ENCODE data around the gene PDE4D.
"Not testable (repeated sequence)": the region's sequence is repeated elsewhere in the genome, so short reads cannot be mapped to it uniquely, and the experiment has no call there.

PDE4D gene

DNA sequence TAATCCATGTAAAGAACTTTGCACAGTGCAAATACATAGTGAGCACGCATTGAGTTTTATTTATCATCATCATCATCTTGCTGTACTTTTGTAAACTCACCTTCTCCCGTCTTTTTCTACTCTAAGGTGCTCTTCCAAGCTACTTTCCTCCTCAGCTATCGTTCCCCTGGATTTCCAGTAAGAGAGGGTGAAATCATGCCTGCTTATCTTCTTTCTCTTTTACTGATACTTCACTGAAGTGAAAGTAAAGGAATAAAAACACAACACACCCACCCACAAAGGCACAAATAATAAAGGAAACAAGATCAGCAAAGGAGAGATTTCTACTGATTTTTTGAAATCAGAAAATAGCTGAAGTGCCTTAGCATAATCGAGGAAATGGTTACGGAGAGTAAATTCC, 800.8 kb downstream of the PDE4D start:
- DNase-seq, result no peak

DNA sequence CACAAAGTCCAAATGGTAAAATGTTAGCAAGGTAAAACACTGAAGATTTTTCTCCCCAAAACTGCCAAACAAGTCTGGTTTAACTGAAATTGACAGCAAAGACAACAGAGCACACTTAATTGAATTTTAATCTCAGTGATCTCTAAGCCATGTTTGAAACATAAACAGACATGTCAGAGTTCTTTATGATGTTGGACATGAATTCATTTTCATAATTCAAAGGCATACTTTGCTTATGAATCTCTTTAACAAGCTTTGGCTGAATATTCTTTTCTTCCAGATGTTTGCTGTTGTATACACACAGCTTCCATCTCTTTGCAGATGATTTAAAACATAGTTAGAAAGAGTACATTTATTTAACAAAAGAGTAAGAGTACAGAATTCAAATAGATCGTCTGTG, 801.6 kb downstream of the PDE4D start:
- no peak for DNase-seq

DNA sequence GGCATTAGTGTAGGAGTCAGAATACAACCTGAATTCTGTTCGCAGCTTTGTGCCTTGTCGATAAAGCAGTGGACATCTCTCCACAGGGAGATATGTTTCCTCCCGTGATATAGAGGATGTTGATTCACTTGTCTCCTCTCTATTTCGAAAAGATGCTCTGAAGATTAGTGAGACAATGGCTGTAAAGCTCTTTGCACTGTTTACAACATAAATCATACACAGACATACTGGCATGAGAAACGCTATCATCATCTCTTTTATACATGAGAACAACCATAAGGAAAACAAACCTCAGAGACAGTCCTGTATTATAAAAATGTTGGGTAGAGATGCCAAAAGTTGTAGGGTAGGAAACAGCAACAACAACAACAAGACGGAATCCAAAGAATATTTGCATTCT, 803.2 kb downstream of the PDE4D start:
- no peak for DNase-seq

DNA sequence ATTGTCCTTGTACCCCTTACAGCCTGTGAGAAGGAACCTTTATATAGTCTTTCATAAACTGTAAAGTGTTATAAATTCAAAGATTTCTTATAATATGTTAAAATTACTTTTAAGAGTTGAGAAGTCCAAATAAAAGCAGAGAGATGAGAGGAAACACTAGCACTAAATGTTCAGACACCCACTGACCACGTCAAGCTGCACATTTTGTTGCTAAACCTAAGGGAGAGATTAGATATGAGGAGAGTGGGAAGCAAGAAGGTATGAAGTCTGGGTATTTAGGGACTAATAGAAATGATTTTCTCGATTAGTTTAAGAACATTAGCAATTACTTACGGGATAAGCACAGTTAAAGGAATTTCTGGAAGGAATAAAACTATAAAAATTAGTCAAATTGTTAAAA, 803.8 kb downstream of the PDE4D start:
- no peak for DNase-seq

DNA sequence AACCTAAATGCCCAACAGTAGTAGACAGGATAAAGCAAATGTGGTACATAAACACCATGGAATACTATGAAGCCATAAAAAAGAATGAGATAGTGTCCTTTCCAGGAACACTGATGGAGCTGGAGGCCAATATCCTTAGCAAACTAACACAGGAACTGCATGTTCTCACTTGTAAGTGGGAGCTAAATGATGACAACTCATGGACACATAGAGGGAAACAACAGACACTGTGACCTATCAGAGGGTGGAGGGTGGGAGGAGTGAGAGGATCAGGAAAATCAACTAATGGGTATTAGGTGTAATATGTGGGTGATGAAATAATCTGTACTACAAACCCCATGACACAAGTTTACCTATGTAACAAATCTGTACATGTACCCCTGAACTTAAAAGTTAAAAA, 805.0 kb downstream of the PDE4D start:
- no peak for DNase-seq

DNA sequence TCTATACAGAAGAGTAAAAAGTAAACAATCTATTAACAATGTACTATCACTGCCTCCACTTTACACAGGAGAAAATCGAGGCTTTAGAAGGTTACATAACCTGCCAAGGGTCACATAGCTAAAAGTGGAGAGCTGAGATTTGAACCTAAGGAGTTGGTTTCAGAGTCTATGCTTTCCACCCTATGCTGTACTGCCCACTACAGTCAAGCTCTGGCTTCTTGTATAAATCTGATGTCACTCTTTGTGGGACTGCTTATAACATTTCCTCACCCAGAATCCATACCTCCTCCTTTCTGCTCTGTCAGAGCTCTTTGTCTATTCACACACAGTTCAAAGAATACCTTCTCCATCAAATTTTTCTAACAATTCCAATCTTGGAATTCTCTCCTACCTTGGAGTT, 807.5 kb downstream of the PDE4D start:
- DNase-seq, result no peak

DNA sequence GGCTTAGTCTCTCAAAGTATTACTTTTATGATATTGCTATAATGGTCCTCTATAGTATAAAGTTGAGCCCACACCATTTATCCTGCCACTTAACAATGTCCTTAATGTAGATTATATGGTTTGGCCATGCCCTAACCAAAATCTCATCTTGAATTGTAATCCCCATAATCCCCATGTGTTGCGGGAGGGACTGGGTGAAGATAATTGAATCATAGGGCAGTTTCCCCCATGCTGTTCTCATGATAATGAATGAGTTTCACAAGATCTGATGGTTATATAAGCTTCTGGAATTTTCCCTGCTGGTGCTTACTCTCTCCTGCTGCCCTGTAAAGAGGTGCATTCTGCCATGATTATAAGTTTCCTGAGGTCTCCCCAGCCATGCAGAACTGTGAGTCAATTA, 811.8 kb downstream of the PDE4D start:
- DNase-seq, result no peak

DNA sequence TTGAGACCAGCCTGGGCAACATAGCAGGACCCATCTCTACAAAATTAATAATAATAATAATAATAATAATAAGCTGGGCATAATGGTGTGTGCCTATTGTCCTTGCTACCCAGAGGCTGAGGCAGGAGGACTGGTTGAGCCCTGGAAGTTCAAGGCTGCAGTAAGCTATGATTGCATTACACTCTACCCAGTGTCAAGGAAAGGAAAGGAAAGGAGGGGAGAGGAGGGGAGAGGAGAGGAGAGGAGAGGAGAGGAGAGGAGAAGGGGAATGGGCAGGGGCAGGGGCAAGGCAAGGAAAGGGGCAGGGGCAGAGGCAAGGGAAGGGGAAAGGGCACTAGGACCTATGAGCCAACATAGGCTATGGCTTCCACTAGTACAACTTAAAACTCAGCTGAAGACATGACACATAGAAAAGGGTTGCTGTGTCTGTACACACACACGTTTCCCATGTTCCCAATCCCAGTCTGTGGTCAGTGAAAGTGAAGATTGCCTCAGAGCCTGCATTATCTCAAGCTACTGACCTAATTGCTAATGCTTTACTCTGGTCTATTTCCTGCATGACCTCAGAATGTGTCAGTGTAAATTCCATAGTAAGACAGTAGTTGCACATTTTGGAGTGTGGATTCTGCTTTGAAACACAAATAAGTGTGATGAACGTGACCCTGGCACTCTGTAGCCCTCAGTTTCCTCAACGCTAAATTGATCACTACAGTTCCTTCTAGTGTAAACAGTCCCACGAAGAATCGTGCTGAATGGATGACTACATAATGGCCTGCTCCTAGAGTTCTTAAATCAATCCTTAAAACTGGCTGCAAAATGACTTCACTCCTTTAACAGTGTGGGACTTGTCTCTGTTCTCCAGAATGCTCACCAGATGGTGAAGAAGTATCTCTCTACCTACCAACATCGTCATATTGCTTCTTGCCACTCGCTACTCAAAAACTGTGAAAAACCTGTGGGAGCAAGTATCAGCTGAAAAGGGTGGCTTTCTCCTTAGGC, 813.6 kb downstream of the PDE4D start:
- DNase-seq, result no peak

DNA sequence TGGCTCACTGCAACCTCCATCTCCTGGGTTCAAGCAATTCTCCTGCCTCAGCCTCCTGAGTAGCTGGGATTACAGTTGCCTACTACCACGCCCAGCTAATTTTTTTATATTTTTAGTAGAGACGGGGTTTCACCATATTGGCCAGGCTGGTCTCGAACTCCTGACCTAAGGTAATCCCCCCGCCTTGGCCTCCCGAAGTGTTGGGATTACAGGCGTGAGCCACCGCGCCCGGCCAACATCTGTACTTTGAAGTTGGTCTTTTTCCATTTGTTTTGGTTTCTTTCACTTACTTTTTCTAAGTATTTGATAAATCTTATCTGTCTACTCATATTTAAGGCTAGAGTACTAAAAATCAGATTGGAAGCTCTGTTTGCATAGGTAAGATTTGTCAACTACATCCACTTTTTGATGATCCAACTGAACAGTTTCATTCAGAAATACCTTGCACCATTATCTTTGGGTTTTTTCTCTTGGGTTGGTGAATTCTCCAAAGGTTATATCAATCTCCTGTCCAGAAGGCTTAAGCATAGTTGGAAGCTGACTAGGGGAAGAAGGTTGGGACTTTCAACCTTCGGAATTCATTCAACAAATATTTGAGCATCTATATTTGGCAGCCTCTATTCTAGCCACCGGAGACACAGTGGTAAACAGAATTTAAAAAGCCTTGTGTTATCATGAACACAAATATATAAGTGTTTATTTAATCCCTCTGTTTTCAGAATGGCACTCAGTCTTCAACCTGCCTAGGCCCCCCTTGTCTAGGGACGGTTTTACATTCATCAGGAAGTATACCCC, 821.6 kb downstream of the PDE4D start:
- DNase-seq, result no peak

DNA sequence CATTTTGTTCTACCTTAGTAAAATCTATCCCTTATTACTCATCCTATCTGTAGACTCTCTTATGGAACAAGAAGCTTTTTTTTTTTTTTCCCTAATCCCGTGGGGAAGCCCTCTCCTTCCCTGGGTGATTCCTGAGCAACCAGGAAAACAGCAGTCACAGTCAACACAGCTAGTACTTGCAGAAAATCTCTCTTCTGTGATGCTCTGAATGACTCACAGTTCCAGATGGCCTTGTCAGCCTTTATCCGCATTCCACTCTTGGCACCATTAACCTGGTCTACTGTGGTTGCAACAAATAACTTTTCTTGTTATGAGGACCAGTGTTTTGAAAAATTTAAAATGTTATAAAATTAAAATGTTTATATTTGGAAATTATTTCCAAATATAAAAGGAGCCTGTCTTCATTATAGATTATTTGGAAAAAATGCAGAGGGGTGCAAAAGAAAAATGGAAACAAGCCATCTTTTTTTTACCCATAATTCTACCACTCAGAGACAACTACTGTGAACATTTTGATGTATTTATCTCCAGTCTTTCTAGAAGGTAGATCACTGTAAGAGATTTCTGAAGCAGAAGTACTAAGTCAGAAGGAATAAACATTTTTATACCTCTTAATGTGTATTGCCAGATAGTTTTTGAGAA, 824.0 kb downstream of the PDE4D start:
- no peak for DNase-seq

DNA sequence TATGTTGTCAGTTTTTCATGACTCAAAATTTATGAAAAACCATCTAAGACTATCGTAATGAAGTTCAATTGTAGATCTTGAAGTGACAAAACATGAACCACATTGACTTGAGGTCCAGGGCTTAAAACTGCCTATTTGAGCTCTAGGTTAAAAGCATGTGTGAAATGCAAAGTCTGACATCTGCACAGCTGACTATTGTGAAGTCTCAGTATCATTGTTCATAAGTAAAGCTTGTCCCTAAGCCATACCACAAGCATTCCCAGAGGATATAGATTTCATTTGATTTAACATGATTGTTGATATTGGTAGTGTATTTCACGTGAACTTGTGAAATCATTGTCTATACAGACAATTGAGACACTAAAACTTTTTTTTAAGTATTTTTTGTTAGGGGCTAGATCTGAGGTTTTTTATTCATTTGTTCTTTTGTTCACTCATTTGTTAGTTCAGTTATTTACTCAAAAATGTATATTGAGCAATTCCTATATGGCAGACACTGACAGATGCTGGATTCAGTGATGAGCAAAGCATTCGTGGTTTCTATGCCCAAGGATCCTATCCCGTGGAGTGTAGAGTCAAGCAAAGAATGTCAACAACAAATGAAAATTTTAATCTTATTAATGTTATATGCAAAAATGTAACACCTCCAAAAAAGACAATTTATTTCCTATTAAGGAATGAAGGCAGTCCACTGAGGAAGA, 825.4 kb downstream of the PDE4D start:
- DNase-seq, result no peak

DNA sequence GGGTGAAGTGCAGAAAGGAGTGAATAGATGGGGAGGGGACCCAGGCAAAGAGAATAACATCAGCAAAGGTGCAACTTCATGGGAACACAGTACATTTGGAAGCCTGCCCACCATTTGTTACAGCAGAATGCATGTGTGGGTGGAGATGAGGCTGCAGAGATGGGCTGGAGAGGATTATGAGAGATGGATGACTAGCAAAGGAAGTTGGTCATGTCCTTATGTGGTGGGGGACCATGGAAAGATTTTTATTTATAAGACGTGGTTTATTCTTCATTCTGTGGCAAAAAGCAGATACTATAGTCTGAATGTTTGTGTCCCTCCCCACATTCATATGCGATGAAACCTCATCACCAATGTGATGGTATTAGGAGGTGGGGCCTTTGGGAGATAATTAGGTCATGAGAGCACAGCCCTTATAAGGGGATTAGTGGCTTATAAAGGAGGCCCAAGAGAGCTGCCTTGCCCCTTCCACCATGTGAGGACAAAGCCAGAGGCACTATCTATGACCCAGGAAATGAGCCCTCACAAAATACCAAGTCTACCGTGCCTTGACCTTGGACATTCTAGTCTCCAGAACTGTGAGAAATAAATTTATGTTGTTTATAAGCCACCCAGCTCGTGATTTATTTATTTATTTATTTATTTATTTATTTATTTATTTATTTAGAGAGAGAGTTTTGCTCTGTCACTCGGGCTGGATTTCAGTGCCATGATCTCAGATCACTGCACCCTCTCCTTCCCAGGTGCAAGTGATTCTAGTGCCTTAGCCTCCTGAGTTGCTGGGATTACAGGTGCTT, 827.0 kb downstream of the PDE4D start:
- no peak for DNase-seq

DNA sequence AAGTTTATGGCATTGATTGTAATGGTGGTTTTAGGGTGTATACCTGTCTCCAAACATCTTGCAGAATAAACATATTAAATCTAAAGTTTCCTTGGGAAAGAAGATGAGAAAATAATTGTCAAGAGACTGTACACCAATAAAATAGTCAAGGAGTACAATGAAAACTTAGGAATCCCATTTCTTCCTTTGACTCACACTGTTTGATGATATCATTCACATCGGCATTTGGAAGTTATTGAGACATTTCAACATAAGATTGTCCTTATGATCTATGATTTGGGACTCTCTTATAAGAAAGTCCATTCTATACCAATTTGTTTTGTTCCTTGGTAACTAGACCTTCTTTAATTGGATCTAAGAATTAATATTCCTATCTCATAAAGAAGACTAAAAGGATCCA, 828.0 kb downstream of the PDE4D start:
- no peak for DNase-seq

DNA sequence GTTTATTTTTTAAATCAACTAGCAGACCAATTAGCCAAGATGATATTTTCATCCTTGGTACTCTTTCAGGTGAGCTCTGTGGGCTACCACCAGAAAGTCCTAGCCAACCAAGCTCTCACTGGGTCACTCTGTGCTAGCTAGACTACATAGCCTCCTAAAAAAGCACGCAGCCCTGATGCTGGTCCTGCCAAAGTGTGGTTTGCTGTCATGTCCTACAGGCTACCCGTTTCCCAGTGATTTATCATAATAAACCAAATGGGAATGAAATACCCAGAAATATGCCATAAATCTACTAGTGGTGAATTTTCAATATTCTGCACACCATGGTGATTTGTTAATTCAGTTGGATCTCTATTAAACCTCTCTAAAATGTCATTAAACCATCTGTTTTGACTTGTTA, 829.2 kb downstream of the PDE4D start:
- no peak for DNase-seq

DNA sequence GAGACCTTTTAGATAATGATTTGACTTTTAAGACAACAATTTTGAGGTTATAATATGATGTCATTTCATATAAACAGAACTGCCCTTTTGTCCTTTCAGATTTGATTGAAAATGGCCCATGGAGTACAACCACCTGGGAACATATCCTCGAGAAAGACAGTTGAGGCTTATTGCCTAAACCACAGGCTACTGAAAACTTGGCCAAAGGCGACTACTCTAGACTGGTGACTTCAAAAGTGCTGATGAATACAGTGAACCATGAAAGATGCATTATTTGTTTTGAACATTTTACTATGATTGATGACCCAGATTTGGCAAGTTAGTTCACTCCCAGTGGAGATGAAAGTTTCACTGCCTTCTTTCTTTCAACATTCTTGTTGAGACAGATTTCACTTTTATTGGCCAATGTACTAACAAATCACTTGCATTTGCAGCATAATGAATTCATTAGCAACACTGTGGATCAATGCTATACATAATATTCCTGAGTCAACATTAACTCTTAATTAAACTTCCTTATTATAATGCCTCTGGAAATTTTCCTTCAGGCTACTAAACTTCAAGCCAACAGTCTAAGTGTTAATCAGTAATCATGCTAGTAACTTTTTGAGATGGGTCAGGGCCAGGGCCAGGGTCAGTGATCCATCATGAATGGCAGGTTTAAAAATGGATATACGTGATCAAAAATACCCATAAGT, 830.4 kb downstream of the PDE4D start:
- DNase-seq, result no peak

DNA sequence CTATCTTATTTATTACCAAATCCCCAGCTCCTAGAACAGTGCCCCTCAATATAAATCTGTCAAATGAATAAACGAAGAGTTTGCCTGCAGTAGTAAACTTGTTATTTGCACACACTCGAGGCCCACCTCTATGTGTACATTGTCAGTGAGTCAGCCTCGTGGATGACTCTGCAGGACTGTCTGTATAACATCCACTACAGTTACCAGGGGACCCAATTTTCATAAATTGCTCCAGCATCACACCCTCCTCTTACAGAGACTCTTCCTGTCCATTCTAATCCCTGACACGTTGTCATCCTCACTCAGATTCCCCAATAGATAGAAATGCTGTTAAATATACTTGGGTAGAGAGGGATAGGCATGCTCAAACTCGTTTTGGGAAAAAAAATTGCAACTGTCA, 832.1 kb downstream of the PDE4D start:
- DNase-seq, result no peak

DNA sequence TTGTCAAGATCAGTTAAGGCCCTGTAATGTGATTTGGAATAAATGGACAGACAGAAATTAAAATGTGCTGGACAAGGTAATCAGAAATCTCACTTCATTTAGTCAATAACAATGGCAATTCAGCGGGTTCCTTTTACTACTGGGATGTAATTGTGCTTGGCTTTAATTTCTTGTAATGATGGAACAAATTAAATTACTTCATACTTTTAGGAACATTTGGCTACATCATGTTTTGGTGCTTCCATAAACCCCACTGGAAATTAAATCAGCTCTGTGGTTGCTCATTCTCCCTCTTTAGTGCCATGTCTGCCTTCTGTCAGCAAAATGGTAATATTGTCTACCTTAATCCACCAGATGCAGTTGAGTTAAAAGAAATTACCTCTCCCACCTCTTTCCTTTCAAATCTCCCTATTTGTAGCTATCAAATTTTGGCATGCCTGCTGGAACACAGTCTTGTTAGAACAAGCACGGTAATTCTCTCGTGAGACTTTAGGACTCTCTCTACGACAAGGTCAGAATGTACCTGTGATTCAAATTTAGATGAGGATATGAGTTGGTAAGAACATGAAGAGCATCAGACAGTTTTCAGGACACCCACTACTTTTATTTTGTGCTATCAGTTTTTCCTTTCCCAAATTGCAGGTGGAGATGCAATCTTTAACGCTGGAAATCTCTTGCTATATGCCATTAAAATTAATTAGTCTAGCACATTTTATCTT, 834.4 kb downstream of the PDE4D start:
- DNase-seq, result no peak

DNA sequence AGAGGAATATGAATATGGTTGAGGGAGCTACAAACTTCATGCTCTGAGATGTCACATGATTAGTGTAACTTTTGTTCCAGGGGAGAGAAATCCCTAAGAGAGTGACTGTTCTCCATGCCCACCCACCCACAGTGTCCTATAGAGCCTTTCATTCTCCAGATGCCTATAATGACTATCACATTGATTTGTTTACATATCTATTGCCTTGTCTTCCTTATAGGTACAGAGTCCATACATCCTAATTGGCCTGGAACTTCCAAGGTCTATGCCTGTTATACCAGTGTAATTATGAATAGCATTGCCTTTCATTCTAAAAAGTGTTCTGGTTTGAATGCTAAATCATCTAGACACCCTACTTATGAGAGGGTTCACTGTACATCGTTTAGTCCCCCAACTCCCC, 835.3 kb downstream of the PDE4D start:
- DNase-seq, result no peak

DNA sequence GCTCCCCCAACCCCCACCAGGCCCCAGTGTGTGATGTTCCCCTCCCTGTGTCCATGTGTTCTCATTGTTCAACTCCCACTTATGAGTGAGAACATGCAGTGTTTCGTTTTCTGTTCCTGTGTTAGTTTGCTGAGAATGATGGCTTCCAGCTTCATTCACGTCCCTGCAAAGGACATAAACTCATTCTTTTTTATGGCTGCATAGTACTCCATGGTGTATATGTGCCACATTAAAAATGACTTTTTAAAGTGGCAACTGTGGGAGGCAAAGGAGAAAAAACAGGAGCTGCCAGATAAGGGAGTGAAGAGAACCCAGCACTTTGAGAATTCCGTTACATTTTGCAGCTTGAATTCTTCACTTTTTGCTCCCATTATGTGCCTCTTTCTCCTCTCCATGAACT, 836.9 kb downstream of the PDE4D start:
- not testable (repeated sequence) for DNase-seq

DNA sequence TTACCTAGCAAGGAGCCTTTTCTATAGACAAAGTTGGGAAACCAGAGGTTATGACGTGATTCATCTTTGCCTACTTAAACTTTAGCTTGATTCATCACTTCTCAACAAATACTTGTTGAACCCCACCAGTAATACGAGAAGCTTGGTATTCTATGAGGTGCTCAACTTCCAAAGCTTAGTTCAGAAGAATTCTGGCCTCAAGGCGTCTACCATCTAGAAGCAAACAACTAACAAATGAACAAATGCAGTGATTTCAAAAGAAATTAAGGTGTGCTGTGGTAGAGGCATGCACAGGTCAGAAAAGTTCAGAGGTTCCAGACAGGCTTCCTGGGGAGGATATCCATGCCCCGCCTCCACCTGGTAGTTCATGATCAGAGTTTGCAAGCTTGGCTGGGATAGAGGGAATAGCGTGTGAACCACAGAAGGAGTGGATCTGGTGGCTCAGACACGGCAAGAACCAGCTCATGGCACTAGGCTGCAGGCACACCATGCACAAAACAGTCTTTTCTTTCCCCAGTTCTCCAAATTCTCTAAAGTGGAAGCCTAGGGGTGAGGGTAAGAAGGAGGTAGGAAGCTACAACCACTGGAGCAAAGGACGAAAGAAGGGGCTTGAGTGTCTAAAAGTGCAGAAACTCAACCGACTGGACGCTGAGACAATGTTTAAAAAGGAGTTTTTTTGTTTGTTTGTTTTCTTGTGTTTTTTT, 837.6 kb downstream of the PDE4D start:
- DNase-seq, result no peak

All from bone marrow (tissue), 2 donors.